HG02981 (cell line): ENCODE results near the gene LRBA.
"Not testable (repeated sequence)": the region's sequence is repeated elsewhere in the genome, so short reads cannot be mapped to it uniquely, and the experiment has no call there.

ENCODE experiments used
- ATAC-seq: cut with Tn5 transposase; IDR thresholded peaks from one replicate; pipeline ENCODE4 v1.9.1; 2021; ENCODE audit warnings: mild to moderate bottlenecking, moderate library complexity; ENCODE audit not compliant: unreplicated experiment

The LRBA gene

DNA sequence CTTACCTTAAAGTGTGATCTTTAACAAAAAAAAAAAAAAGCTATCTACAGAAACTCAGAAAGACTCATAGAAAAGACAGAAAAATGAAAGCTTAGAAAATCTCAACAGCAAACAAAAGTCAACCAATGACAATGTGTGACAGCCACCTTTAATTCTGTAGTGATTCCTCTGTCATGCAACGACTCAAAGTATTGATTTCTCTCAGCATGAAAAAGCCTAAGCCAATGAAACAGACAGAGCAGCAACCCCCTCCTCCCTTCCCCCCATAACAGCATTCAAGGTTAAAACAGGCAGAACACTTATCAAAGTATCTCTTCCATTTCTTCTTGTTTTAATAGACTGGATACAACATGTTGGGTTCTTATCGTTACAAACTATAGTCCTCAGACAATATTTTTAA is 320.6 kb downstream of the LRBA start:
- no peak for ATAC-seq

- no peak for ATAC-seq
These were observed 331.2 kb downstream of the LRBA start for GRCh38 chr4:150683775-150684350.

- no peak for ATAC-seq
These were observed 333.0 kb downstream of the LRBA start for GRCh38 chr4:150682126-150682525.

DNA sequence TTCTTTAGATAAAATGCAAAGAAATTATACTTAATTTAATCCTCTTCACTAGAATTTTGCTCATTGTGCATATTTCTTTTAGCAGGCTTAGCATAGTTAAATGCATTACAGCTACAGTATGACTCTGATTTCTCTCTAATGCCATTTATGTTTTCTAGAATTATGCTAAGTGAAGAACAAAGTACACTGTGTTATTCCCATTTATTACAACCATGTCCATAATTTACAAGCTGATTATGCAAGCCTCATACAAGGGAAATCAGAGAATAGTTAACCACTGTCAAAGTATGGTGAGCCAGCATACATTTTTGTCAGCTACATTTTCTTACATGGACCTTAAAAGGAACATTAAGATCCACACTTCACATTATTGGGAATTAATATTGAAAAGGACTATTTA is 334.0 kb downstream of the LRBA start:
- ATAC-seq: no peak

DNA sequence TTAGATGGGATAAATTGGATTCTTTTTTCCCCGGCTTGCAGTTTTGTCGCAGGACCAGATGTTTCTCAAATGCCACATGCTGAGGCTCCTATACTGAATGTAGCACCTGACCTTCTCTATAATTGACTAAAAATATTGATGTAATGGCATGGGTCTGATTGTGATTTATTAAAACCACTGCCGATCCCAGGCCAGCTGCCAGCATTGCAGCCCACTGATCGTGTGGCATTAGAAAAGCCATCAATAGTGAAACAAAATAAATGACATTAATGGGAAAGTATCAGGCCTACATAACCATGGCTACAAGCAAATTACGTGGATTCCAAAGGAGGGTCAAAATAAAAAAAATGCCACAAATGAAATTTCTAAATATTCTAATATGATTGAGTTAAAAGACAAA is 334.4 kb downstream of the LRBA start:
- no peak for ATAC-seq

- no peak for ATAC-seq
These were observed 335.2 kb downstream of the LRBA start for GRCh38 chr4:150679765-150680343.

- ATAC-seq: no peak
These were observed 335.9 kb downstream of the LRBA start for GRCh38 chr4:150679018-150679764.

GRCh38 chr4:150673793-150674192 is 341.3 kb downstream of the LRBA start:
- ATAC-seq: no peak

DNA sequence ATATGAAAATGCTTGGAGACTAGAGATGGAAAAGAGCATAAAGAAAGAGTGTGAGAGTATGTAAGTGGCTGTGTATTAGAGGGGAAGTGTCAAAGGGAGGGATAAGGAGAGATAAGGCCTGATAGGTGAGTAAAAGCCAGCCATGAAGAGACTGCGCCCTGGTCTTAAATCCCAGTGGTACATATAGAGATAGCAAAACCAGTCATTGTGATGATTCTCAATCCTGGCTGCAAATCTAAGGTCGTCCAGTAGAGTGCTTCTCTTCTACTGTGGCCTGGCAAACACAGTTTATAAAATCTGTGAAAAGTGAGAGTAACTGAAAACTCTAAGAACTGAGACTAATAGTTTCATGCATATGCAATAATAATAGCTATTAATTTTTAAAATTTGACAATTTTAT is 346.3 kb downstream of the LRBA start:
- no peak for ATAC-seq

GRCh38 chr4:150664935-150665334 is 350.1 kb downstream of the LRBA start:
- ATAC-seq: no peak

DNA sequence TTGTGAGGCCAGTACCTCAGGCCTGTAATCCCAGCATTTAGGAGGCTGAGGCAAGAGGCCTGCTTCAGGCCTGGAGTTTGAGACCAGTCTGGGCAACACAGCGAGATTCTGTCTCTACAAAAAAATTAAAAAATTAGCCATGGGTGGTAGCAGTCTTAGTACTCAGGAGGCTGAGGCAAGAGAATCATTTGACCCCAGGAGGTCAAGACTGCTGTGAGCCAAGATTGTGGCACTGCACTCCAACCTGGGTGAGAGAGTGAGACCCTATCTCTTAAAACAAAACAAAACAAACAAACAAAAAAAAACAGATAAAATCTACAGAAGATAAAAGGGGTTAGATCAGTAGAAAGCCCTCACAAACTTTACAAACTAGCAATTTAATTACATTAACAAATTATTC is 352.4 kb downstream of the LRBA start:
- no peak for ATAC-seq

GRCh38 chr4:150661551-150661950 is 353.5 kb downstream of the LRBA start:
- ATAC-seq: not testable (repeated sequence)

GRCh38 chr4:150658258-150658657 is 356.8 kb downstream of the LRBA start:
- ATAC-seq: not testable (repeated sequence)

- no peak for ATAC-seq
These were observed 358.2 kb downstream of the LRBA start for GRCh38 chr4:150656891-150657290.

GRCh38 chr4:150650751-150651150 is 364.3 kb downstream of the LRBA start:
- ATAC-seq: no peak

DNA sequence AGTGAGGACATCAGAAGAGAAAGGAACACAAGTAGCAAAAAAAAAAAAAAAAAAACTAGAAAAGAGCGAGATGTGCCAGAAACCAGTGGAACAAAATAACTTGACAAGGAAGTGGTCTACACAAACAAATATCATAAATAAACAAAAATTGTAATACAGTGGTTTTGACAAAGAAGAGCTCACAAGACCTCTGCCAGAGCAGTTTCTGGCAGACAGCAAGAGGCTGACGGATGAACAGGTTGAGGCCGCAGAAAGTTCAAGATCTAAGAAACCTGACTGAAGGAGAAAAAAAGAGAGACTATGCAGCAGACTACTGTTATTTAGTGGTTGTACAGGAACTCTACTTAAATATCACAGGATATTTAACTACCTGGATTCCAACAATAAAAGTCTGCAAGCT is 367.0 kb downstream of the LRBA start:
- ATAC-seq: no peak

- no peak for ATAC-seq
These were observed 368.1 kb downstream of the LRBA start for GRCh38 chr4:150647008-150647407.

GRCh38 chr4:150641612-150642011 is 373.5 kb downstream of the LRBA start:
- ATAC-seq: no peak

GRCh38 chr4:150632639-150633038 is 382.4 kb downstream of the LRBA start:
- ATAC-seq: no peak

GRCh38 chr4:150628073-150628472 is 387.0 kb downstream of the LRBA start:
- no peak for ATAC-seq

- ATAC-seq: no peak
These were observed 390.1 kb downstream of the LRBA start for GRCh38 chr4:150625033-150625432.

- no peak for ATAC-seq
These were observed 391.0 kb downstream of the LRBA start for GRCh38 chr4:150624055-150624454.
